Upper lobe of left lung (tissue), 4 donors: Measurements from ENCODE around the gene CABLES2.

Experiments used
- EP300 ChIP-seq, 4 donors: sonication (generic); formaldehyde crosslinking; IDR thresholded peaks; one replicate each; pipeline ENCODE4 v1.5.1; 2017; ENCODE audit warnings: antibody characterized with exemption in 4 of 4, control low read depth in 2 of 4
- POLR2A ChIP-seq, 4 donors: fragments of 450-650 bp; IDR thresholded peaks; one replicate each; pipeline ENCODE4 v1.5.1; 2016 to 2017; ENCODE audit warnings: antibody characterized with exemption in 4 of 4, mild to moderate bottlenecking in 2 of 4
- POLR2AphosphoS5 ChIP-seq, 2 donors: sonication (generic); formaldehyde crosslinking; IDR thresholded peaks; one replicate each; pipeline ENCODE4 v1.5.1; 2017; ENCODE audit warnings: antibody characterized with exemption in 2 of 2
- TF ChIP-seq, protein P1 (sequence below), 6 experiments: fragments of 450-650 bp in 4 of 6; fragments of 200-600 bp in 2 of 6; sonication (generic) in 2 of 6; IDR thresholded peaks; one replicate each; pipeline ENCODE4 v1.5.1; 2016 to 2019; ENCODE audit warnings: antibody characterized with exemption in 6 of 6

DNA sequence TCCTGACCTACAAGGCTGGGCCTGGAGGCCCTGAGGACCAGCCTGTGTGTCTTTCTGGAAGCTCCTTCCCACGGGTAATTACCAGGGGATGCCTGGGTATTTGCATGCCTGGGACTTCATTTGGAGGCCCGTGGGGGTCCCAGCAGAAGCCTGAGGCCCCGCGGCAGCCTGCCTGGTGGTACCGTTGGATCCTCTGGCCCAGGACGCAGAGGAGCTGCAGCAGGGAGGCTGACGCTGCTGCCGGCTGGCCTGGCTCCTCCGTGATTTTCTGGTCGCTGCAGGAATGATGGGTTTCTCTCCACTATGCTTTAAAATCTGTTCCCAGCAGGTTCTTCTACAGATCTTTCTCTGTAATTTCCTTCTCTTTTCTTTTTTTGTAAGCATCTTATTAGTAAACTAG is 6.5 kb downstream of the CABLES2 start:
- TF ChIP-seq, protein P1, sequence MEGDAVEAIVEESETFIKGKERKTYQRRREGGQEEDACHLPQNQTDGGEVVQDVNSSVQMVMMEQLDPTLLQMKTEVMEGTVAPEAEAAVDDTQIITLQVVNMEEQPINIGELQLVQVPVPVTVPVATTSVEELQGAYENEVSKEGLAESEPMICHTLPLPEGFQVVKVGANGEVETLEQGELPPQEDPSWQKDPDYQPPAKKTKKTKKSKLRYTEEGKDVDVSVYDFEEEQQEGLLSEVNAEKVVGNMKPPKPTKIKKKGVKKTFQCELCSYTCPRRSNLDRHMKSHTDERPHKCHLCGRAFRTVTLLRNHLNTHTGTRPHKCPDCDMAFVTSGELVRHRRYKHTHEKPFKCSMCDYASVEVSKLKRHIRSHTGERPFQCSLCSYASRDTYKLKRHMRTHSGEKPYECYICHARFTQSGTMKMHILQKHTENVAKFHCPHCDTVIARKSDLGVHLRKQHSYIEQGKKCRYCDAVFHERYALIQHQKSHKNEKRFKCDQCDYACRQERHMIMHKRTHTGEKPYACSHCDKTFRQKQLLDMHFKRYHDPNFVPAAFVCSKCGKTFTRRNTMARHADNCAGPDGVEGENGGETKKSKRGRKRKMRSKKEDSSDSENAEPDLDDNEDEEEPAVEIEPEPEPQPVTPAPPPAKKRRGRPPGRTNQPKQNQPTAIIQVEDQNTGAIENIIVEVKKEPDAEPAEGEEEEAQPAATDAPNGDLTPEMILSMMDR (IDR thresholded peaks at IDR 0.05): no peak
- TF ChIP-seq POLR2AphosphoS5 (IDR thresholded peaks at IDR 0.05) (no peak), POLR2A (IDR thresholded peaks at IDR 0.05) (no peak), EP300 (IDR thresholded peaks at IDR 0.05) (no peak)
